Bone marrow (tissue), 2 donors: ENCODE measurements around the gene NUDT19.
"Not testable (repeated sequence)": the region's sequence is repeated elsewhere in the genome, so short reads cannot be mapped to it uniquely, and the experiment has no call there.

Experiments
- DNase-seq, 2 donors: peaks; one replicate each; lab custom pipeline; 2025; lab: John Stamatoyannopoulos, UW

The NUDT19 gene

GRCh38 chr19:32674931-32675719 is 16.5 kb upstream of the NUDT19 start, which contains the start of gene ANKRD27:
Gene ANKRD27, minus strand, starts transcription at chr19:32675180. Its CDS starts 16,165 bp downstream, at chr19:32659015.
- DNase-seq: peak; percentile 91 to 97

- peak; percentile 44 to 63 for DNase-seq
Measured at GRCh38 chr19:32675720-32676185, 15.9 kb upstream of the NUDT19 start, which contains the start of gene RGS9BP. Gene RGS9BP, plus strand, starts transcription at chr19:32675848. Its CDS starts 416 bp downstream, at chr19:32676264.

GRCh38 chr19:32676186-32676894 is 15.3 kb upstream of the NUDT19 start:
- no peak for DNase-seq

GRCh38 chr19:32676895-32677359 is 14.7 kb upstream of the NUDT19 start:
- no peak for DNase-seq

GRCh38 chr19:32677657-32678056 is 14.0 kb upstream of the NUDT19 start:
- no peak for DNase-seq

- no peak for DNase-seq
Measured at GRCh38 chr19:32680986-32681385, 10.6 kb upstream of the NUDT19 start.

- no peak for DNase-seq
Measured at GRCh38 chr19:32682317-32682716, 9.3 kb upstream of the NUDT19 start.

GRCh38 chr19:32686847-32687475 is 4.7 kb upstream of the NUDT19 start:
- no peak for DNase-seq

GRCh38 chr19:32687681-32688080 is 3.9 kb upstream of the NUDT19 start:
- no peak for DNase-seq

GRCh38 chr19:32688311-32688710 is 3.3 kb upstream of the NUDT19 start:
- no peak for DNase-seq

GRCh38 chr19:32691952-32692726 is 518 bp downstream of the NUDT19 start:
- DNase-seq: peak; percentile 43 to 51

GRCh38 chr19:32692727-32693061 is 1.1 kb downstream of the NUDT19 start:
- no peak for DNase-seq

- DNase-seq: not testable (repeated sequence)
Measured at GRCh38 chr19:32693151-32694108, 1.8 kb downstream of the NUDT19 start.

GRCh38 chr19:32694316-32694715 is 2.7 kb downstream of the NUDT19 start:
- DNase-seq: not testable (repeated sequence)

- DNase-seq: not testable (repeated sequence)
Measured at GRCh38 chr19:32694851-32695250, 3.2 kb downstream of the NUDT19 start.

GRCh38 chr19:32695506-32695905 is 3.9 kb downstream of the NUDT19 start:
- peak in 1 of 2 donors; percentile 24 for DNase-seq

- DNase-seq: peak in 1 of 2 donors; percentile 13
Measured at GRCh38 chr19:32696771-32697170, 5.2 kb downstream of the NUDT19 start.

GRCh38 chr19:32700129-32700528 is 8.5 kb downstream of the NUDT19 start:
- not testable (repeated sequence) for DNase-seq

- DNase-seq: no peak
Measured at GRCh38 chr19:32702010-32702409, 10.4 kb downstream of the NUDT19 start.

GRCh38 chr19:32704006-32704405 is 12.4 kb downstream of the NUDT19 start:
- DNase-seq: not testable (repeated sequence)
